Activated T-cell treated with anti-CD3 and anti-CD28 coated beads, Interleukin-2, amount 50 U/mL, for 1 hour (primary cell): ENCODE measurements around the gene PDE3B.
"Not testable (repeated sequence)": the region's sequence is repeated elsewhere in the genome, so short reads cannot be mapped to it uniquely, and the experiment has no call there.

Experiments
- DNase-seq: peaks from one replicate; pipeline ENCODE4 v3.0.0-alpha.2; 2020

Gene PDE3B

DNA sequence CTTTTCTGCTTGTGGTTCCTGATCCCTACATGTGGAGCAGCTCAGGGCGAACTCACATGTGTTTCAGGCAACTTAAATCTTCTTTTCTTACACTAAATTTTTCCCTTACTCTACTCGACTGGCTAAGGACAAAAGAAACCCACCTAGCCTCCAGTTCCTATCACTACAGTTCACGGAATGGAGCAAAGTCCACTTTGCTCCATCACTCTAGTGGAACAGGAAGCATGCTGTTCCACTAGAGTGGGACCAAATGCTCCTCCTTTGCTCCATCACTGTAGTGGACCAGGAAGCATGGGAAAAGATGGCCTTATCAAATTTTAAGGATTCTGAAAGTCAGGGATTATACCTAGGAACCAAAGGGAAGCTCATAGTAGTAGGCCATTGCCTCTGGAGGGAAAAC lies 36.1 kb downstream of the PDE3B start:
- no peak for DNase-seq

- DNase-seq = not testable (repeated sequence)
Measured at GRCh38 chr11:14684234-14684915, 40.8 kb downstream of the PDE3B start.

GRCh38 chr11:14687456-14687855 lies 43.9 kb downstream of the PDE3B start:
- DNase-seq = no peak

GRCh38 chr11:14687943-14688627 lies 44.5 kb downstream of the PDE3B start:
- DNase-seq = no peak

GRCh38 chr11:14695656-14696055 lies 52.1 kb downstream of the PDE3B start:
- not testable (repeated sequence) for DNase-seq

- DNase-seq = no peak
Measured at GRCh38 chr11:14698771-14699170, 55.2 kb downstream of the PDE3B start.

DNA sequence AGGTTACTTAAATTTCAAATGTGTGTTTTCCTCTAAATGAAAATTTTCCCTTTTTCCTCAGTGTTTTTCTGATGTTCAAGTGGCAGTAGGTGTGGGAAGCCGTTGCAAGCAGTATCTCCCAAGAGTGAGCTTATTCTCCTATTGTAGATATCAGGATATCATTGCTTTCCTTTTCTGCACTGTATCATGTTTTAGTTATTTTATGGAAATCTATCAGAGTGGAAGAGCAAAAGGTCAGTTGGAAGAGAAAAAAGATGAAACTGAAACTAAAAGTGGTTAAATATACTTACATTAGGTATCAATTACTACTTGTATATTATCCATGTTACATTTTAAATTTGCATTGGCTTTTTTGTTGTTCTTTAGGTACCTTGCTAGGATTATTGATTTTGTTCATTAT lies 57.0 kb downstream of the PDE3B start:
- no peak for DNase-seq

DNA sequence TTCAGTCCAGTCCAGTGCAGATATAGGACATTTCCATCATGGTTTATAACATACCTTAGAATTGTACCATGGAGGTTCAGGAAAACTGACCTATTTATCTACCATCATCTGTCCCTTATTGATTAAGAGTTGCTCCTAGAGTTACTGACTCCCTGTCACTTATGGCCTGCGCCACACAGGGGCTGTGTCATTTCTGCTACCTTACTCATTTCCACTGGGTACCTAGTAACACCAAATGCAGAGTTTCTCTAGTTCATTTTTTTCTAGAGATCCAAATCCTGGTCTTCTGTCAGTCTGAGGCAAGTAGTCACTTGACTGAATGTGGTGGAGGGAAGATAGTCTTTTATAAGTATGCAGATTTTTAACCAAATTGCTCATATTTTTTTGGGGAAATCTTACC lies 59.2 kb downstream of the PDE3B start:
- DNase-seq = no peak

DNA sequence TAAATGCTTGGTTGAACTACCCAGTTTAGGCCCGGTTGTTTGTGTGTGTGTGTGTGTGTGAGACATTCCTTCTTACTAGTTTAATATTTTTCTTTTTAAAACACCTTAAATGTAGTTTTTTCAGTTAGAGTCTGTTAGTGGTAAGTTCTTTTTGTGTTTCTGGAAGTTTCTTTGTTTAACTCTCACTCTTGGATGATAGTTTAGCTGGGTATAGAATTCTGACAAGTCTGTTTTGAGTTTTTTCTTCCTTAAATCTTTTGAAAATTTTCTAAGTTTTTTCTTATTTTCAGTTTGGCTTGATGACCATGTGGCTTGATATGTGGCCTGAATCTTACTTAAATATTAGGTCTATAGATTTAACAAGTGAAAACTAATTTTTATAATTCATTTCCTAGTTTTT lies 60.1 kb downstream of the PDE3B start:
- no peak for DNase-seq

DNA sequence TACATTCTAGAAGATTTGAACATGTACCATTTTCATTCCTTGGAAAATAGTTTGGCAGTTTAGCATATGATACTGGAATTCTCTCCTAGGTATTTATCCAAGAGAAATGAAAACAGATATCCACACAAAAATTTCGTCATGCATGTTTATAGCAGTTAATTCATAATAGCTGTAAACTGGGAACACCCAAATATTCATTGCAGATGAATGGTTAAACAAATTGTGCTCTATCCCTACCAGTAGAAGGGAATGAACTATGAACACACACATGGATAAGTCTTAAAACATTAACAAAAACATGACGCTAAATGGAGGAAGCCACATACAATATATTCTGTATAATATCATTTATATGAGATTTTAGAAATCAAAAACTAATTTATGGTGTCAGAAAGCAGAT lies 61.5 kb downstream of the PDE3B start:
- no peak for DNase-seq

- no peak for DNase-seq
Measured at GRCh38 chr11:14713496-14714244, 70.1 kb downstream of the PDE3B start.

DNA sequence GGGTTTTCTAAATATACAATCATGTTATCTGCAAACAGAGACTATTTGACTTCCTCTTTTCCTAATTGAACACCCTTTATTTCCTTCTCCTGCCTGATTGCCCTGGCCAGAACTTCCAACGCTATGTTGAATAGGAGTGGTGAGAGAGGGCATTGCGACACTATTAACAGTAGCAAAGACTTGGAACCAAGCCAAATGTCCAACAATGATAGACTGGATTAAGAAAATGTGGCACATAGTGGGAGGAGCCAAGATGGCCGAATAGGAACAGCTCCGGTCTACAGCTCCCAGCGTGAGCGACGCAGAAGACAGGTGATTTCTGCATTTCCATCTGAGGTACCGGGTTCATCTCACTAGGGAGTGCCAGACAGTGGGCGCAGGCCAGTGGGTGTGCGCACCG lies 72.1 kb downstream of the PDE3B start:
- not testable (repeated sequence) for DNase-seq

DNA sequence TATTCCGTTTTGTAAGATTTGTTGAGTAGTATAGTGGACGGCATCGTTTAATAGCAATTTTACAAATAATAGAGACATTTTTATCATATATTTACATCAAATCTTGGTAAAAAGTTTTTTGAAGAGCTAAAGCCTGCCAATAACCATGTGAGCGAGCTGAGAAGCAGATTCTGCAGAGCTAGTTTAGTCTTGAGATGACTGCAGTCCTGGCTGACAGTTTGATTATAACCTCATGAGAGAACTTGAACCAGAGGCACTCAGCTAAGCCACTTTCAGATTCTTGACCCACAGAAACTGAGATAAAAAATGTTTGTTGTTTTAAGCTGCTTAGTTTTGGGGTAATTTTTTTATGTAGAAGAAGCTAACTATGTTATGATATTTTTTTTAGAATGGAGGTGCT lies 78.9 kb downstream of the PDE3B start:
- no peak for DNase-seq

DNA sequence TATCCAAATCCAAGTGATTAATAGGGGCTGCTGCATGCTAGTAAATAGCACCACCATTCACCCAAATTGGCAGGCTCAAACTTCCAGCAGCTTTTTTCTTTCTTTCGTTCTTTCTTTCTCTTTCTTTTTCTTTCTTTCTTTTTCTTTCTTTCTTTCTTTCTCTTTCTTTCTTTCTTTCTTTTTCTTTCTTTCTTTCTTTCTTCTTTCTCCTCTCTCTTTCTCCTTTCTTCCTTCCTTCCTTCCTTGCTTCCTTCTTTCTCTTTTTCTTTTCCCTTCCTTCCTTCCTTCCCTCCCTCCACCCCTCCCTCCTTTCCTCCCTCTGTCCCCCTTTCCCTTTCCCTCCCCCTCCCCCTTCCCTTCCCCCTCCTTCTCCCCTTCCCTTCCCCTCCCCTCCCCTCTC lies 81.5 kb downstream of the PDE3B start:
- no peak for DNase-seq

- DNase-seq = no peak
Measured at GRCh38 chr11:14727215-14727614, 83.6 kb downstream of the PDE3B start.

DNA sequence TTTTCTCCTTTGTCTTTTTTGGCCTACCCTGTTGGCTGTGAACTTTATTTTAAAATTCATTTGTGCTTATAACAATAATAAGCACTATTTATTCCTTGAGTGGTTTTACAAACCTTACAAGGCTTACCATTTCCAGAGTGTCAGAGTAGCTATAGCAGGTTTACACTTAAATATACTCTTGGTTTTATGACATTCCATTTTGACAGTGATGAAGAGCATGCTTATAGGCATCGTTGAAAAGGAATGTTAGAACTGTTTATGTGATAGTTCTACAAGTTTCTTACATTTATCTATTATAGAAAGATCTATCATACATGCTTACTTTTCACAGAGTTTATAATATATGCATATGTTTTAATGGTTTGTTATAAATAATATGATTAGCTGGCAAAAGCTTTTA lies 84.1 kb downstream of the PDE3B start:
- no peak for DNase-seq

DNA sequence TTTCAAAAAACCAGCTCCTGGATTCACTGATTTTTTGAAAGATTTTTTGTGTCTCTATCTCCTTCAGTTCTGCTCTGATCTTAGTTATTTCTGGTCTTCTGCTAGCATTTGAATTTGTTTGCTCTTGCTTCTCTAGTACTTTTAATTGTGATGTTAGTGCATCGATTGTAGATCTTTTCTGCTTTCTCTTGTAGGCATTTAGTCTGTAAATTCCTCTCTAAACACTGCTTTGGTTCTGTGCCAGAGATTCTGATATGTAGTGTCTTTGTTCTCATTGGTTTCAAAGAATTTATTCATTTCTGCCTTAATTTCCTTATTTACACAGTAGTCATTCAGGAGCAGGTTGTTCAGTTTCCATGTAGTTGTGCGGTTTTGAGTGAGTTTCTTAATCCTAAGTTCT lies 96.9 kb downstream of the PDE3B start:
- DNase-seq = not testable (repeated sequence)

- DNase-seq = no peak
Measured at GRCh38 chr11:14741195-14741594, 97.6 kb downstream of the PDE3B start.

DNA sequence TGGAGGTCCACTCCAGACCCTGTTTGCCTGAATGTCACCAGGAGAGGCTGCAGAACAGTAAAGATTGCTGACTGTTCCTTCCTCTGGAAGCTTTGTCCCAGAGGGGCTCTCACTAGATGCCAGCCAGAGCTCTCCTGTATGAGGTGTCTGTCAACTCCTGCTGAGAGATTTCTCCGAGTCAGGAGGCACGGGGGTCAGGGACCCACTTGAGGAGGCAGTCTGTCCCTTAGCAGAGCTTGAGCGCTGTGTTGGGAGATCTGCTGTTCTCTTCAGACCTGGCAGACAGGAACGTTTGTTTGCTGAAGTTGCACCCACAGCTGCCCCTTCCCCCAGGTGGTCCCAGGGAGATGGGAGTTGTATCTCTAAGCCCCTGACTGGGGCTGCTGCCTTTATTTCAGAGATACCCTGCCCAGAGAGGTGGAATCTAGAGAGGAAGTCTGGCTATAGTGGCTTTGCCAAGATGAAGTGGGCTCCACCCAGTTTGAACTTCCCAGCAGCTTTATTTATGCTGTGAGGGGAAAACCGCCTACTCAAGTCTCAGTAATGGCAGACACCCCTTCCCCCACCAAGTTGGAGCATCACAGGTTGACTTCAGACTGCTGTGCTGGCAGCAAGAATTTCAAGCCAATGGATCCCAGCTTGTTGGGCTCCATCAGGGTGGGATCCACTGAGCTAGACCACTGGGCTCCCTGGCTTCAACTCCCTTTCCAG lies 99.4 kb downstream of the PDE3B start:
- DNase-seq = no peak

DNA sequence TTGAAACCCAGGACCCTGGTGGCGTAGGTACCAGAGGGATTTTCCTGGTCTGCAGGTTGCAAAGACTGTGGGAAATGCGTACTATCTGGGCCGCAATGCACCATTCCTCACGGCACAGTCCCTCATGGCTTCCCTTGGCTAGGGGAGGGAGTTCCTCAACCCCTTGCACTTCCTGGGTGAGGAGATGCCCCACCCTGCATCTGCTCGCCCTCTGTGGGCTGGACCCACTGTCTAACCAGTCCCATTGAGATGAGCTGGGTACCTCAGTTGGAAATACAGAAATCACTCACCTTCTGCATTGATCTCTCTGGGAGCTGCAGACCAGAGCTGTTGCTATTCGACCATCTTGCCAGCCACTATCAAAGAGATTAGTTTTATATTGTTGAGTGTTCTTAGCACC lies 100.1 kb downstream of the PDE3B start:
- DNase-seq = not testable (repeated sequence)

DNA sequence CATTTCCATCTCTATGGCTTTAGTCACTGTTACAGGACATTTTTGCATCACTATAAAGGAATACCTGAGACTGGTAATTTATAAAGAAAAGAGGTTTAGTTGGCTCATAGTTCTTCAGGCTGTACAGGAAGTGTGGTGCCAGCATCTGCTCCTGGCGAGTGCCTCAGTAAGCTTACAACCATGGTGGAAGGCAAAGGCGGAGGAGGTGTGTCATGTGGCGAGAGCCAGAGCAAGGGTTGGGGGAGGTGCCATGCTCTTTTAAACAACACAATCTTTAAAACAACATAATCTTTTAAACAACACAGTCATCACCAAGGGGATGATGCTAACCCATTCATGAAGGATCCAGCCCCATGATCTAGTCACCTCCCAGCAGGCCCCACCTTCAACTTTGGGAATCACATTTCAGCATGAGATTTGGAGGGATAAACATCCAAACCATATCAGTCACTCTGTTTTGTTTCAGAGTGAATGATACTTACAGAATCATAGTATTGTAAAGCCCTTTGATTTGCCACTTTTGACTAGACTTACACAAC lies 103.3 kb downstream of the PDE3B start:
- DNase-seq = no peak

GRCh38 chr11:14748090-14748489 lies 104.5 kb downstream of the PDE3B start:
- no peak for DNase-seq

GRCh38 chr11:14750911-14751310 lies 107.3 kb downstream of the PDE3B start:
- no peak for DNase-seq
